HG03045 (cell line): ENCODE results near the gene GRIK3.

Source experiments
- ATAC-seq: cut with Tn5 transposase; IDR thresholded peaks from one replicate; pipeline ENCODE4 v1.9.1; 2021; ENCODE audit warnings: mild to moderate bottlenecking, moderate library complexity; ENCODE audit not compliant: unreplicated experiment

GRIK3 gene

GRCh38 chr1:36796733-36797132 is 237.6 kb downstream of the GRIK3 start:
- no peak for ATAC-seq

- ATAC-seq: no peak
These were observed 238.2 kb downstream of the GRIK3 start for GRCh38 chr1:36796106-36796590.

DNA sequence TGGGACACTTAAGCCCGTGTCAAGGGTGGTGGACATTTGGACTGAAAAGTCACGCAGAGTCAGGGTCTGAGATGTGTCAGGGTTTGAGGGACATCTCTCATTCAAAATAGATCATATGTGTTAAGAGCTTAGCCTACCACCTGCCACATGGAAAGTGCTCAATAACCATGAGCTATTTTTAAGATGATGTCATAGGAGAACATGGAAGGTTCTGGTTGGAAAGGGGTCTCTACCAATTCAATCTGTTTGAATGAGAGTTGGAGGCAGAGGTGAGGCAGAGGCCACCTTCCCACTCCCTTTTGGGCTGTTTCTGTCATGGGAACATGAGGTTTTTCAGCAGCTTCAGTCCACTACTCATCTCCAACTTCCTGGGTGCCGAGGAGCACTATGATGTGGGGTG is 239.9 kb downstream of the GRIK3 start:
- ATAC-seq: no peak

- no peak for ATAC-seq
These were observed 240.9 kb downstream of the GRIK3 start for GRCh38 chr1:36793452-36793851.

DNA sequence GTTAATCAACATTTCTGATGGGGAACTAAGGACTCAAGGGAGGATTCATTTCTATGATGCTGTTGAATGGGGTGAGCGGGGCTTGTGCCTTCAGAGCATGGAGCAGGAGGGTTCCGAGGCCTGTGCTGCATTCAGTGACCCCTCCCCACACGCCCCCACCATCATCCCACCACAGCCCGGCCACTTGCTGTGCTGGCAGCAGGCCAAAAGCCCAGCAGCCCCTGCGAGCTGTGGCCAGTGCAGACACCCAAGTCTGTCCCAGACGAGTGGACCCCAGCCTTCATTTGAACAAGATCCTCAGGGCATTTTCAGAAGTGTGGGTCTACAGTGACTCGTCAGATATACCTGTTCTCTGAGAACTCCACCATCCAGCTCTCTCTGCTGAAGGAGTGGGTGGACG is 242.0 kb downstream of the GRIK3 start:
- no peak for ATAC-seq

DNA sequence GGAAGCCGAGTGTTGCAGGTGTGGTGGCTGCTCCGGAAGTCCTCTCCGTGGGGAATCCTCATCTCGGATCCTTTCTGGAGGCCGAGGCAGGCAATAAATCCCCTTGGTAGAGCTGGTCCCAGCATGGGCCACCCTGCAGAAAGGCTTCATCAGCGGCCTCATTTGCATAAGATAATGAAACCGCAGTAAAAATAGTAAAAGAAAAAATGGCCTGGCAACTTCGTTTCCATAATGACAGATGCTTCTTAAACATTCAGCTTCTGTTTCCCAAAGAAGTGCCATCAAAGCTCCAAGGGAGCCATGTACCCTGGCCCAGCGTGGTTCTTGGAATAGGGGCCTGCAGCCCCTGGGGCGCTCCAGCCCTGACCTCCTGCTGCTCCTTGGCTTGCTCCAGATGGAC is 244.1 kb downstream of the GRIK3 start:
- no peak for ATAC-seq

DNA sequence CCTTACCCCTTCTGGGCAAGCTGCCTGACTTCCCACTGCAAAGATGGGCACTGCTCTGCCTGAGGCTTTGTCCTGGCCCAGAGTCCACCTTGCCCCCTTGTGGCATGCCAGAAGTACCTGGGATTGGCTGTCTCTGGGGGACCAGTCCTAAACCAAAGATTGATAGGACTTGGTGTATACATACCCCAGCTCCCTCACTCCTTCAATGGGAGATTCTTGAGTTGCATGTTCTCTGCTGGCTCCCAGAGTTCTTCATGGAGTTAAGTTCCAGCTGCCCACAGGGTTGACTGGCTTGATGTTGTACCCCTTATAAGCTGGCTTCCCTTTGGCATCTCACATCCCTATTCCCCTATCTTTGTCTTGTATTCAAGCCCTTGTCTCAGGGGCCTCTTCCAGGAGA is 244.8 kb downstream of the GRIK3 start:
- no peak for ATAC-seq

DNA sequence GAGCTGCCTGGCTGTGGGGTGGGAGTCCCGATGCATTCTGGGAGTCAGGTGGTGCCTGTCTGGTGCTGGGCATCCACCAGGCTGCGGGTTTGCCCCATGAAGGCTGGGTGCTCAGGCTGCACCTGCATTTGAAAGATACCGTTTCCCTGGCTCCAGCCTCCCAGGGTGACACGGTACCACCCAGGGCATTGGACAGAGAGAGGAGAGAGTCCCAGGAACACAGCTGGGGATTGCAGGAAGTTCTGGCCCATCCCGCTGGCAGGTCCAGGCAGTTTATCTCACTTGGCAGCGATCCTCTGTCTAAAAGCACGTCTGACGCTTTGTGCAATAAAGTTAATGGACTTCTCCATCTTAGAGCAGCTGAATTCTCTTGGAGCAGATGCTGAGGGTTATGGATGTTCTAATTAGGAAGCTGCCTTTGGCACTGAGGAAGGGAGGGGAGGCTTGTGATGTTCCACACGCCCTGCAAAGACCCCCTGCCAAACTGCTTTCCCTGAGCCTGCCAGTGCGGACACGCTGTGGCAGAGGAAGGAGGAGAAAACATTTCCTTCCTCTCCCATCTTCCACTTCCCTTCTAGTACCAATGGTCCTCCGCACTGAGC is 246.9 kb downstream of the GRIK3 start:
- no peak for ATAC-seq

DNA sequence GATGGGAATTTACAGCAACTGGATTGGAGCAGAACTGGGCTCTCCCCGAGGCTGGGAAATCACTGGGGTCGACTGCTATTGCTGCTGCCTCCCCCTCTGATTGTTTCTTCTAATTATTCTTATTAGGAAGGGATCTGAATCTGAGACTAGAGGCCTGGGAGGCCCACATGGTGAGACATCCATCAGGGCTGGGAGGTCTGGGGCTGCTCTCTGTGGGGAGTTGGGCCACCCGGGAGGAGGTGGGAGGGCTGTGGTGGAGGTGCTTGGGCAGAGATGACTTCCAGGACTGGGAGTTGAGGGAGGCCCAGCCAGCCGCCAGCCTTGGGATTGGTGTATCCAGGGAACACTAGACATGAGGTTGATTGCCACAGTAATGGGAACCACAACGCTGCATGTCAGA is 247.9 kb downstream of the GRIK3 start:
- no peak for ATAC-seq

- ATAC-seq: no peak
These were observed 250.0 kb downstream of the GRIK3 start for GRCh38 chr1:36784147-36784859.

GRCh38 chr1:36783475-36783874 is 250.8 kb downstream of the GRIK3 start:
- no peak for ATAC-seq

GRCh38 chr1:36782785-36783184 is 251.5 kb downstream of the GRIK3 start:
- no peak for ATAC-seq

DNA sequence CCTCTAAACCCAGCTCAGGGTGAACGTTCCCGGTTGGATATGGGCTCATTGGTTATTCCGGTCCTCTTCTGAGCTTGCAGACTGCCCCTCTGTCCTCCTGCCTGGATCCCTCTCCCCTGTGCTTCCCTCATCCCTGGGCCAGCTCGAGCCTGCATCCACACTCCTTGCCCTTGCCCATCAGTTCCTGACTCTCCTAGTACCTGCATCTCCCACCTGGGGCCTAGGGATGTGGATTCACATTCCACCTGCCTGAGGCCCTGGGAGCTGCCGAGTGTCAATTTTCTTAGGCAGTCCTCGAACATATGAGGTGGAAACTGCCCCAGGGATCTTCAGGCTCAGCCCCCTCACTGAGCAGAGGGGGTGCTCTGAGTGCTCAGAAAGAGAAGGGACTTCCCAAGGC is 252.2 kb downstream of the GRIK3 start:
- no peak for ATAC-seq

DNA sequence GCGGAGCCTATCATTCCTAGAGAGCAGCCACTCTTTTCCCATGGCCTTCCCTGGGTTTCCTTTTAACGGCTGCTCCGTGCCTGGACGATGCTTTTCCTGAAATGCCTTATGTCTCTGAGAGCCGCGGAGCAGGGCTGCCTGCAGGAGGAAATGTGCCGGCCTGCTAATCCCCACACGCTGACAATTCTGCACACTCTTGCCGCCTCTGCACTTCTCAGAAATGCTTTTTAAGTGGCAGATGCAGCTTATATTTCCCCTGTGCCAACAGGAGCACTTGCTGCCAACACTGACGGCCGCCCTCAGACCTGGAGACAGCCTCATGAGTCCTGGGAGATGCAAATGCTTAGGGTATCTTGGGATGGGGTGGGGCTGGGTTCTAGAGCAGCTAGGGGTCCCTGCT is 253.2 kb downstream of the GRIK3 start:
- no peak for ATAC-seq

DNA sequence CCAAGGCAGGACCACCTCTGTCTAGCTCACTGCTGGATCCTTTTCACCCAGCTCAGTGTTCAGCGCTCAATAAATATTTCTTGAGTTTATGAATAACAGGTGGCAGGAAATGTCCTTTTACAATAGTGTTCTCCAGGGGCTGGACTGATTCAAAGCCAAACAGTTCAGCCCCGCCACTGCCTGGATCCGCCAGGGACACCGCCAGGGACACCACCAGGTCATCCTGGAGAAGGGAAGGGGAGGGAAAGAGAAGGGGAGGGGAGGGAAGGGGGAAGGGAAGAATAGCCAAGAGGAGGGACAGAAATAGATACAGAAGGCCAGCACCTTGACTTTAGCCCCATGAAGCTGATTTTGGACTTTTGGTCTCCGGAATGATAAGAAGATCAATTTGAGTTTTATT is 255.6 kb downstream of the GRIK3 start:
- no peak for ATAC-seq

DNA sequence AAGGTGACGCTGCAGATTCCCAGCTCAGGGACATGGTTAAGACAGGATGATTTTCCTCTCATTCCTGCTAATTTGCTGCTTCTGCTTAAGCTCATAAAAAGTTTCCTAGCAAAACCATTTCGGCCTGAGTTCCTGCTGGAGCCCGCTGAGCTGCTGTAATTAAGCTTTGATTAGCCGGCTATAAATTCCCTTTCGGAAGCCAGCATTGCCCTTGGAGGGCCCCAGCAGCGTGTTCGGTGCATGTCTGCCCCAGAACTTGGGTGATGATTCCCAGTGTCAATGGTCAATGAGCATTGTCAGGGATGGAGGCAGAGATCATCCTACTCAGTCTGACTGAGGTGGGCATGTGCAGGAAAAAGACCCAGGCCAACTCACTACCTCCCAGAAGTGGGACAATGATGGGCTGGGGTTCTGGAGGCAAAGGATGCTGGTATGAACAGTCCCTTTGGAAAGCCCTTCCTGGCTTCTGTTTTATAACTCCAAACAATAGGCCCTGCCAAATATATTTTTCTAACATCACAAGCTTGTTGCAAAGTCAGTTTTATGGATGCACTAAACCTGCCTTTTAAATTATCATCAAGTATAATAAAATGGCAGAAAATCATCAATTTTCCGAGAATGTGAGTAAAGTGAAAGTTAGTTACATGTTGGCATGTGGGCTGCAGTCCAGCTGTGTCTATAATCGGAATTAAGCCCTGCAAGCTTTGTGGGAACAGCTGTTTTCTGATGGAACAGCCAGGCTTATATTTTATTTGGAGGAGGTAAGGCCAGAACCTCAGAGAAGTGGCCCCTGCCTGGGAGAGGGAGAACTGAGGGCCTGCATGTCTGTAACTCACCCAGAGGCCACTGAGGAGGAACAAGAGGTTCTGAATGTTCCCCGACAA is 257.1 kb downstream of the GRIK3 start:
- no peak for ATAC-seq

GRCh38 chr1:36776256-36776655 is 258.1 kb downstream of the GRIK3 start:
- no peak for ATAC-seq

DNA sequence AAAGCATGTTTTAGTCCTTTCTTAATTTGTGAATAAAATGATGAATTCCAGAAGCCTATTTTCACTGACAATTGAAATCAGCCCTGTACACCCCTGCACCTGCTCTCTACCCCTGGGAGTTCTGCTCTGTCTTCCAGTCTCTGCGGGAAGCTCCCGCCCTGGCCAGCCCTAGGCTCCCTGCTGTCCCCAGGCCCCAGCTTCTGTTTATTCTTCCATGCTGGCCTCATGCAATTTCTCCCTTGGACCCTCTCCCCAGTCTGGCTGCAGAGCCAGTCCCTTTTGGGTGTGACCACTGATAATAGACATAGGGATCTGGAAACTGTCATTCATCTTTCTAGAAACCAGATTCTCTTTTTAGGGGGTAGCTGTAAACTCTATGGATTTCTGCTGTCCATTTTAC is 258.6 kb downstream of the GRIK3 start:
- no peak for ATAC-seq

- no peak for ATAC-seq
These were observed 260.3 kb downstream of the GRIK3 start for GRCh38 chr1:36773827-36774541.

- no peak for ATAC-seq
These were observed 261.4 kb downstream of the GRIK3 start for GRCh38 chr1:36772647-36773495.
